Measurements from ENCODE around the gene B3GALT6. TPM values are rescaled to one million over a fixed set of nuclear protein-coding genes. Genes with fewer than 3 reads are reported as not detected.

B3GALT6 gene
- total RNA-seq, result 31.7 and 31.9 TPM in 2 replicates
- long read RNA-seq, partial matches to known transcripts, result 0 of 3 reads
- long read RNA-seq, other reads (novel, unspliced or antisense), result 0 of 3 reads

- peak within 1 kb of the TSS; percentile 91 for H3K27ac Mint-ChIP-seq
- peaks cover 13% of the 10 kb centered on the region for H3K36me3 Mint-ChIP-seq (ENCODE audit: insufficient read depth)
- TF ChIP-seq, protein P1, sequence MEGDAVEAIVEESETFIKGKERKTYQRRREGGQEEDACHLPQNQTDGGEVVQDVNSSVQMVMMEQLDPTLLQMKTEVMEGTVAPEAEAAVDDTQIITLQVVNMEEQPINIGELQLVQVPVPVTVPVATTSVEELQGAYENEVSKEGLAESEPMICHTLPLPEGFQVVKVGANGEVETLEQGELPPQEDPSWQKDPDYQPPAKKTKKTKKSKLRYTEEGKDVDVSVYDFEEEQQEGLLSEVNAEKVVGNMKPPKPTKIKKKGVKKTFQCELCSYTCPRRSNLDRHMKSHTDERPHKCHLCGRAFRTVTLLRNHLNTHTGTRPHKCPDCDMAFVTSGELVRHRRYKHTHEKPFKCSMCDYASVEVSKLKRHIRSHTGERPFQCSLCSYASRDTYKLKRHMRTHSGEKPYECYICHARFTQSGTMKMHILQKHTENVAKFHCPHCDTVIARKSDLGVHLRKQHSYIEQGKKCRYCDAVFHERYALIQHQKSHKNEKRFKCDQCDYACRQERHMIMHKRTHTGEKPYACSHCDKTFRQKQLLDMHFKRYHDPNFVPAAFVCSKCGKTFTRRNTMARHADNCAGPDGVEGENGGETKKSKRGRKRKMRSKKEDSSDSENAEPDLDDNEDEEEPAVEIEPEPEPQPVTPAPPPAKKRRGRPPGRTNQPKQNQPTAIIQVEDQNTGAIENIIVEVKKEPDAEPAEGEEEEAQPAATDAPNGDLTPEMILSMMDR (IDR thresholded peaks at IDR 0.05; ENCODE audit: unreplicated experiment), result no peak
- H3K4me1 Mint-ChIP-seq (ENCODE audit: low read depth), result peaks cover 14% of the 10 kb centered on the region
- DNase-seq (ENCODE audit: low spot score, unreplicated experiment), result no peak
- peaks cover 3% of the 10 kb centered on the region for H3K9me3 Mint-ChIP-seq (ENCODE audit: low read depth)
- no peaks in the 10 kb centered on the region for H3K27me3 Mint-ChIP-seq
- peak within 1 kb of the TSS; percentile 87 for H3K4me3 Mint-ChIP-seq (ENCODE audit: low read depth)
These were observed at the start of gene B3GALT6 for GRCh38 chr1:1232208-1232795. Gene B3GALT6, plus strand, starts transcription at chr1:1232237. Its CDS starts 42 bp downstream, at chr1:1232279.

- Mint-ChIP-seq H3K36me3 (ENCODE audit: insufficient read depth) (peaks cover 3% of the 10 kb centered on the region), H3K27ac (no peak overlapping the region), H3K4me3 (ENCODE audit: low read depth) (no peak overlapping the region), H3K27me3 (no peaks in the 10 kb centered on the region), H3K9me3 (ENCODE audit: low read depth) (no peaks in the 10 kb centered on the region), H3K4me1 (ENCODE audit: low read depth) (no peaks in the 10 kb centered on the region)
- no peak for DNase-seq (ENCODE audit: low spot score, unreplicated experiment)
- TF ChIP-seq, protein P1 (IDR thresholded peaks at IDR 0.05; ENCODE audit: unreplicated experiment), result no peak
These were observed 49.4 kb upstream of the B3GALT6 start for GRCh38 chr1:1182491-1183220.

- no peaks in the 10 kb centered on the region for H3K9me3 Mint-ChIP-seq (ENCODE audit: low read depth)
- peaks cover 3% of the 10 kb centered on the region for H3K36me3 Mint-ChIP-seq (ENCODE audit: insufficient read depth)
- TF ChIP-seq, protein P1 (IDR thresholded peaks at IDR 0.05; ENCODE audit: unreplicated experiment), result no peak
- no peak for DNase-seq (ENCODE audit: low spot score, unreplicated experiment)
- no peaks in the 10 kb centered on the region for H3K27me3 Mint-ChIP-seq
- no peaks in the 10 kb centered on the region for H3K4me1 Mint-ChIP-seq (ENCODE audit: low read depth)
- no peak overlapping the region for H3K4me3 Mint-ChIP-seq (ENCODE audit: low read depth)
- peak overlapping the region; percentile 84 for H3K27ac Mint-ChIP-seq
These were observed 48.8 kb upstream of the B3GALT6 start for GRCh38 chr1:1183221-1183747.

- no peak overlapping the region for H3K4me3 Mint-ChIP-seq (ENCODE audit: low read depth)
- no peaks in the 10 kb centered on the region for H3K27me3 Mint-ChIP-seq
- DNase-seq (ENCODE audit: low spot score, unreplicated experiment), result no peak
- H3K9me3 Mint-ChIP-seq (ENCODE audit: low read depth), result no peaks in the 10 kb centered on the region
- H3K36me3 Mint-ChIP-seq (ENCODE audit: insufficient read depth), result peaks cover 3% of the 10 kb centered on the region
- no peak overlapping the region for H3K27ac Mint-ChIP-seq
- no peaks in the 10 kb centered on the region for H3K4me1 Mint-ChIP-seq (ENCODE audit: low read depth)
- TF ChIP-seq, protein P1 (IDR thresholded peaks at IDR 0.05; ENCODE audit: unreplicated experiment), result no peak
These were observed 47.9 kb upstream of the B3GALT6 start for GRCh38 chr1:1183833-1184775.
